HepG2 (cell line): ENCODE measurements around the gene RPUSD2. TPM values are rescaled to one million over a fixed set of nuclear protein-coding genes. Genes with fewer than 3 reads are reported as not detected.
A peak's percentile ranks its signal among the peaks of the same experiment; 100 is the strongest.

ENCODE experiments used
- ARID2 ChIP-seq: sonication (generic); formaldehyde crosslinking; IDR thresholded peaks from 2 replicates; pipeline ENCODE4 v1.8.1; 2022; ENCODE audit warnings: mild to moderate bottlenecking, missing genetic modification reagents, borderline replicate concordance
- ARNT2 ChIP-seq: sonication (generic); formaldehyde crosslinking; IDR thresholded peaks from 2 replicates; pipeline ENCODE4 v1.8.0; 2022; ENCODE audit warnings: mild to moderate bottlenecking, low read depth, missing genetic modification reagents, moderate library complexity
- ATM ChIP-seq: fragments of 450-650 bp; IDR thresholded peaks from 2 replicates; pipeline ENCODE4 v1.7.1; 2017; ENCODE audit warnings: mild to moderate bottlenecking, borderline replicate concordance
- CENPX ChIP-seq: sonication (generic); formaldehyde crosslinking; IDR thresholded peaks from 2 replicates; pipeline ENCODE4 v1.9.0; 2021; ENCODE audit warnings: mild to moderate bottlenecking, missing genetic modification reagents, moderate library complexity
- FOXO1 ChIP-seq: sonication (generic); formaldehyde crosslinking; IDR thresholded peaks from 2 replicates; pipeline ENCODE4 v1.4.0; 2020; ENCODE audit warnings: missing genetic modification reagents
- HDAC2 ChIP-seq: sonication (generic); formaldehyde crosslinking; IDR thresholded peaks from 2 replicates; pipeline ENCODE4 v1.4.0; 2020; ENCODE audit warnings: missing genetic modification reagents
- MEIS1 ChIP-seq: sonication (generic); formaldehyde crosslinking; IDR thresholded peaks from 2 replicates; pipeline ENCODE4 v1.9.0; 2021; ENCODE audit warnings: mild to moderate bottlenecking, missing genetic modification reagents, moderate library complexity, borderline replicate concordance
- RARA ChIP-seq: IDR thresholded peaks from 2 replicates; pipeline ENCODE4 v1.6.1; 2016; ENCODE audit warnings: missing genetic modification reagents, missing compliant biosample characterization
- ZNF446 ChIP-seq: sonication (generic); formaldehyde crosslinking; IDR thresholded peaks from 2 replicates; pipeline ENCODE4 v1.5.0; 2020; ENCODE audit warnings: mild to moderate bottlenecking, missing genetic modification reagents
- ZNF788 ChIP-seq: sonication (generic); formaldehyde crosslinking; IDR thresholded peaks from 2 replicates; pipeline ENCODE4 v1.5.0; 2020; ENCODE audit warnings: mild to moderate bottlenecking, missing genetic modification reagents, borderline replicate concordance
- polyA plus RNA-seq, 8 experiments: library from polyadenylated mRNA; depleted of rRNA in 3 of 8; stranded (reverse) in 7 of 8; unstranded in 1 of 8; fragments of >200 nt; fragmentation: Illumina TruSeq in 4 of 8; extraction: Trizol in 4 of 8; gene quantifications; 2 replicates each; pipeline versions ENCODE4 v1.2.1 to v1.2.3, GENCODE V29; 2011 to 2016; ENCODE audit warnings: low read depth in 4 of 8, missing spikeins in 1 of 8, mixed read lengths in 1 of 8; ENCODE audit not compliant: insufficient read depth in 1 of 8
- total RNA-seq, 5 experiments: library from RNA; depleted of rRNA; stranded (reverse); fragments of >200 nt; fragmentation: Illumina TruSeq; extraction: Trizol; gene quantifications; 2 replicates each; pipeline ENCODE4 v1.2.3, GENCODE V29; 2016; ENCODE audit warnings: low read depth in 1 of 5
- TF ChIP-seq, protein P1 (sequence below): sonication (generic); formaldehyde crosslinking; IDR thresholded peaks from 2 replicates; pipeline ENCODE4 v1.8.0; 2023; ENCODE audit warnings: mild to moderate bottlenecking, missing genetic modification reagents
- TF ChIP-seq, protein P2 (sequence below): sonication (generic); formaldehyde crosslinking; IDR thresholded peaks from 2 replicates; pipeline ENCODE4 v1.4.0; 2020; ENCODE audit warnings: missing genetic modification reagents, borderline replicate concordance
- TF ChIP-seq, protein P3 (sequence below), 2 experiments: sonication (generic) in 1 of 2; formaldehyde crosslinking in 1 of 2; IDR thresholded peaks; 2 replicates each; pipeline versions ENCODE4 v1.6.1 to v1.9.0; 2014 to 2022; ENCODE audit warnings: antibody characterized with exemption in 1 of 2, borderline replicate concordance in 1 of 2, inconsistent platforms in 1 of 2, low read depth in 1 of 2, missing genetic modification reagents in 1 of 2
- TF ChIP-seq, protein P4 (sequence below): sonication (generic); formaldehyde crosslinking; IDR thresholded peaks from 2 replicates; pipeline ENCODE4 v1.8.1; 2022; ENCODE audit warnings: low read depth, mild to moderate bottlenecking, missing genetic modification reagents

RPUSD2 gene
- total and polyA plus RNA-seq, 2 of the 13 experiments (the other 11 are each of a cell fraction or from before 2014, with no cell fraction given), result 8.6 to 14.5 TPM

- TF ChIP-seq ATM, result no peak
- TF ChIP-seq, protein P1, sequence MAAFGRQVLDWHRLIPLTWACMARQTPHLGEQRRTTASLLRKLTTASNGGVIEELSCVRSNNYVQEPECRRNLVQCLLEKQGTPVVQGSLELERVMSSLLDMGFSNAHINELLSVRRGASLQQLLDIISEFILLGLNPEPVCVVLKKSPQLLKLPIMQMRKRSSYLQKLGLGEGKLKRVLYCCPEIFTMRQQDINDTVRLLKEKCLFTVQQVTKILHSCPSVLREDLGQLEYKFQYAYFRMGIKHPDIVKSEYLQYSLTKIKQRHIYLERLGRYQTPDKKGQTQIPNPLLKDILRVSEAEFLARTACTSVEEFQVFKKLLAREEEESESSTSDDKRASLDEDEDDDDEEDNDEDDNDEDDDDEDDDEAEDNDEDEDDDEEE (CRISPR knock-in tag), result 0 out of 2 replicates have a peak, but pooled peaks have one; percentile 79
- TF ChIP-seq HDAC2 (CRISPR knock-in tag), result peak; percentile 75; the same call in 1 of the 2 replicates
- peak; percentile 87 for TF ChIP-seq ARNT2
- TF ChIP-seq, protein P2, sequence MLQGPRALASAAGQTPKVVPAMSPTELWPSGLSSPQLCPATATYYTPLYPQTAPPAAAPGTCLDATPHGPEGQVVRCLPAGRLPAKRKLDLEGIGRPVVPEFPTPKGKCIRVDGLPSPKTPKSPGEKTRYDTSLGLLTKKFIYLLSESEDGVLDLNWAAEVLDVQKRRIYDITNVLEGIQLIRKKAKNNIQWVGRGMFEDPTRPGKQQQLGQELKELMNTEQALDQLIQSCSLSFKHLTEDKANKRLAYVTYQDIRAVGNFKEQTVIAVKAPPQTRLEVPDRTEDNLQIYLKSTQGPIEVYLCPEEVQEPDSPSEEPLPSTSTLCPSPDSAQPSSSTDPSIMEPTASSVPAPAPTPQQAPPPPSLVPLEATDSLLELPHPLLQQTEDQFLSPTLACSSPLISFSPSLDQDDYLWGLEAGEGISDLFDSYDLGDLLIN (CRISPR knock-in tag), result 0 out of 2 replicates have a peak, but pooled peaks have one; percentile 80
- no peak for TF ChIP-seq ARID2 (CRISPR knock-in tag)
- TF ChIP-seq, protein P3, sequence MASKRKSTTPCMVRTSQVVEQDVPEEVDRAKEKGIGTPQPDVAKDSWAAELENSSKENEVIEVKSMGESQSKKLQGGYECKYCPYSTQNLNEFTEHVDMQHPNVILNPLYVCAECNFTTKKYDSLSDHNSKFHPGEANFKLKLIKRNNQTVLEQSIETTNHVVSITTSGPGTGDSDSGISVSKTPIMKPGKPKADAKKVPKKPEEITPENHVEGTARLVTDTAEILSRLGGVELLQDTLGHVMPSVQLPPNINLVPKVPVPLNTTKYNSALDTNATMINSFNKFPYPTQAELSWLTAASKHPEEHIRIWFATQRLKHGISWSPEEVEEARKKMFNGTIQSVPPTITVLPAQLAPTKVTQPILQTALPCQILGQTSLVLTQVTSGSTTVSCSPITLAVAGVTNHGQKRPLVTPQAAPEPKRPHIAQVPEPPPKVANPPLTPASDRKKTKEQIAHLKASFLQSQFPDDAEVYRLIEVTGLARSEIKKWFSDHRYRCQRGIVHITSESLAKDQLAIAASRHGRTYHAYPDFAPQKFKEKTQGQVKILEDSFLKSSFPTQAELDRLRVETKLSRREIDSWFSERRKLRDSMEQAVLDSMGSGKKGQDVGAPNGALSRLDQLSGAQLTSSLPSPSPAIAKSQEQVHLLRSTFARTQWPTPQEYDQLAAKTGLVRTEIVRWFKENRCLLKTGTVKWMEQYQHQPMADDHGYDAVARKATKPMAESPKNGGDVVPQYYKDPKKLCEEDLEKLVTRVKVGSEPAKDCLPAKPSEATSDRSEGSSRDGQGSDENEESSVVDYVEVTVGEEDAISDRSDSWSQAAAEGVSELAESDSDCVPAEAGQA (IDR thresholded peaks at IDR 0.05; ENCODE audit: low read depth), result peak; percentile 96
- TF ChIP-seq, protein P3 (CRISPR knock-in tag; IDR thresholded peaks at IDR 0.05; ENCODE audit: borderline replicate concordance), result no peak
- 0 out of 2 replicates have a peak, but pooled peaks have one; percentile 46 for TF ChIP-seq ZNF446 (CRISPR knock-in tag)
- no peak for TF ChIP-seq RARA (CRISPR knock-in tag)
- TF ChIP-seq MEIS1 (CRISPR knock-in tag), result peak; percentile 62; the same call in 1 of the 2 replicates
- TF ChIP-seq, protein P4, sequence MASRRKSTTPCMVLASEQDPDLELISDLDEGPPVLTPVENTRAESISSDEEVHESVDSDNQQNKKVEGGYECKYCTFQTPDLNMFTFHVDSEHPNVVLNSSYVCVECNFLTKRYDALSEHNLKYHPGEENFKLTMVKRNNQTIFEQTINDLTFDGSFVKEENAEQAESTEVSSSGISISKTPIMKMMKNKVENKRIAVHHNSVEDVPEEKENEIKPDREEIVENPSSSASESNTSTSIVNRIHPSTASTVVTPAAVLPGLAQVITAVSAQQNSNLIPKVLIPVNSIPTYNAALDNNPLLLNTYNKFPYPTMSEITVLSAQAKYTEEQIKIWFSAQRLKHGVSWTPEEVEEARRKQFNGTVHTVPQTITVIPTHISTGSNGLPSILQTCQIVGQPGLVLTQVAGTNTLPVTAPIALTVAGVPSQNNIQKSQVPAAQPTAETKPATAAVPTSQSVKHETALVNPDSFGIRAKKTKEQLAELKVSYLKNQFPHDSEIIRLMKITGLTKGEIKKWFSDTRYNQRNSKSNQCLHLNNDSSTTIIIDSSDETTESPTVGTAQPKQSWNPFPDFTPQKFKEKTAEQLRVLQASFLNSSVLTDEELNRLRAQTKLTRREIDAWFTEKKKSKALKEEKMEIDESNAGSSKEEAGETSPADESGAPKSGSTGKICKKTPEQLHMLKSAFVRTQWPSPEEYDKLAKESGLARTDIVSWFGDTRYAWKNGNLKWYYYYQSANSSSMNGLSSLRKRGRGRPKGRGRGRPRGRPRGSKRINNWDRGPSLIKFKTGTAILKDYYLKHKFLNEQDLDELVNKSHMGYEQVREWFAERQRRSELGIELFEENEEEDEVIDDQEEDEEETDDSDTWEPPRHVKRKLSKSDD (CRISPR knock-in tag), result peak; percentile 99
- peak; percentile 65; the same call in 1 of the 2 replicates for TF ChIP-seq FOXO1 (CRISPR knock-in tag)
- TF ChIP-seq ZNF788 (CRISPR knock-in tag), result peak; percentile 94
- TF ChIP-seq CENPX (CRISPR knock-in tag), result no peak
Observed at GRCh38 chr15:40593588-40594428, 24.7 kb downstream of the RPUSD2 start, which contains the start of gene KNL1 (continued).
